CD8-positive, alpha-beta memory T cell (primary cell): Measurements from ENCODE around the gene SEC14L3. TPM values are rescaled to one million over a fixed set of nuclear protein-coding genes. Genes with fewer than 3 reads are reported as not detected.

Source experiments
- CTCF ChIA-PET: fragments of 350-600 bp; sonication (Branson Sonifier 250); formaldehyde crosslinking; loops from one replicate; lab custom pipeline; 2021; ENCODE audit warnings: antibody characterized with exemption; lab: Charles Lee
- POLR2A ChIA-PET: fragments of 350-600 bp; sonication (Branson Sonifier 250); formaldehyde crosslinking; loops from one replicate; lab custom pipeline; 2021; ENCODE audit warnings: antibody characterized with exemption; lab: Charles Lee
- DNase-seq, 5 donors: peaks; one replicate each; pipeline versions ENCODE4 v3.0.0 to v3.0.0-alpha.2; 2020 to 2022; ENCODE audit warnings: mixed read lengths in 1 of 5
- H3K27ac ChIP-seq: one replicate; pipeline ENCODE4 v1.7.0; 2013; ENCODE audit warnings: low read depth, mild to moderate bottlenecking, low read length, moderate library complexity
- H3K27me3 ChIP-seq: 2 replicates; pipeline ENCODE4 v1.7.0; 2013; ENCODE audit warnings: low read length, mild to moderate bottlenecking; ENCODE audit not compliant: insufficient read depth, poor library complexity, severe bottlenecking
- H3K36me3 ChIP-seq: 2 replicates; pipeline ENCODE4 v1.7.0; 2013; ENCODE audit warnings: mild to moderate bottlenecking, low read length, moderate library complexity; ENCODE audit not compliant: insufficient read depth
- H3K4me1 ChIP-seq: 2 replicates; pipeline ENCODE4 v1.7.0; 2013; ENCODE audit warnings: mild to moderate bottlenecking, low read length, moderate library complexity; ENCODE audit not compliant: insufficient read depth
- H3K4me3 ChIP-seq: 2 replicates; pipeline ENCODE4 v1.7.0; 2013; ENCODE audit warnings: mild to moderate bottlenecking, low read length
- H3K9me3 ChIP-seq: 2 replicates; pipeline ENCODE4 v1.7.0; 2013; ENCODE audit warnings: mild to moderate bottlenecking, low read length
- H3K27ac Mint-ChIP-seq, 8 donors: one replicate each; pipeline ENCODE4 v1.8.0; 2020 to 2021; ENCODE audit warnings: mixed read lengths in 8 of 8, mild to moderate bottlenecking in 6 of 8, inconsistent platforms in 3 of 8, moderate library complexity in 3 of 8
- H3K27me3 Mint-ChIP-seq, 2 donors: one replicate each; pipeline ENCODE4 v1.8.0; 2020 to 2021; ENCODE audit warnings: mixed read lengths in 2 of 2, mild to moderate bottlenecking in 1 of 2, moderate library complexity in 1 of 2
- H3K36me3 Mint-ChIP-seq, 3 donors: one replicate each; pipeline ENCODE4 v1.8.0; 2020 to 2021; ENCODE audit warnings: mixed read lengths in 3 of 3, inconsistent platforms in 1 of 3, mild to moderate bottlenecking in 1 of 3
- H3K4me1 Mint-ChIP-seq, 3 donors: one replicate each; pipeline ENCODE4 v1.8.0; 2020 to 2021; ENCODE audit warnings: mixed read lengths in 3 of 3, inconsistent platforms in 1 of 3, mild to moderate bottlenecking in 1 of 3
- H3K4me3 Mint-ChIP-seq, 7 donors: one replicate each; pipeline ENCODE4 v1.8.0; 2020 to 2021; ENCODE audit warnings: mixed read lengths in 7 of 7, mild to moderate bottlenecking in 6 of 7, moderate library complexity in 4 of 7, inconsistent platforms in 2 of 7
- H3K9me3 Mint-ChIP-seq, 5 donors: one replicate each; pipeline ENCODE4 v1.8.0; 2020 to 2022; ENCODE audit warnings: mixed read lengths in 5 of 5, mild to moderate bottlenecking in 3 of 5, moderate library complexity in 2 of 5, inconsistent platforms in 1 of 5
- polyA plus RNA-seq: library from polyadenylated mRNA; unstranded; fragments of 300-500 nt; fragmentation: Illumina TruSeq; gene quantifications from one replicate; pipeline ENCODE4 v1.2.3, GENCODE V29; 2021
- total RNA-seq, 2 experiments: library from RNA; stranded (reverse); gene quantifications; one replicate each; pipeline ENCODE4 v1.2.3, GENCODE V29; 2021

SEC14L3 gene
- total and polyA plus RNA-seq, 3 experiments from 2014 or later = not detected

GRCh38 chr22:30485362-30485988, 13.7 kb upstream of the SEC14L3 start:
- ChIA-PET POLR2A (no interaction called here), CTCF (interaction anchor here (0.6 to 6.4 kb wide), 16 partner anchors 9 to 395 kb away, joined by 3 to 68 read pairs (median 3); partner anchors contain the start of gene RNF215)
- H3K27ac Mint-ChIP-seq = peak overlapping the region in 1 of 8 donors; percentile 7

GRCh38 chr22:30483169-30483568, 11.4 kb upstream of the SEC14L3 start:
- Histone ChIP-seq H3K27me3 (no peaks in the 10 kb centered on the region), H3K4me1 (no peaks in the 10 kb centered on the region), H3K4me3 (no peak overlapping the region), H3K36me3 (no peaks in the 10 kb centered on the region), H3K9me3 (no peaks in the 10 kb centered on the region), H3K27ac (no peak overlapping the region)
- Mint-ChIP-seq H3K4me3 (no peak overlapping the region), H3K4me1 (peaks cover 0 to 3% (median 0%) of the 10 kb centered on the region in 3 donors), H3K36me3 (no peaks in the 10 kb centered on the region), H3K9me3 (no peaks in the 10 kb centered on the region), H3K27me3 (peaks cover 5 to 15% of the 10 kb centered on the region in 2 donors), H3K27ac (peak overlapping the region in 1 of 8 donors; percentile 77)
- ChIA-PET CTCF (interaction anchor here (1.0 to 6.4 kb wide), 2 partner anchors 93 to 195 kb away, joined by 3 to 68 read pairs; partner anchors contain the start of gene RNF215), POLR2A (no interaction called here)
- no peak for DNase-seq

More at GRCh38 chr22:30485362-30485988, 13.7 kb upstream of the SEC14L3 start:
- no peaks in the 10 kb centered on the region for H3K4me1 ChIP-seq
- H3K36me3 Mint-ChIP-seq = no peaks in the 10 kb centered on the region
- H3K27me3 Mint-ChIP-seq = peaks cover 5 to 12% of the 10 kb centered on the region in 2 donors
- no peak overlapping the region for H3K4me3 Mint-ChIP-seq
- peak; percentile 65 to 79 (median 69) for DNase-seq
- no peaks in the 10 kb centered on the region for H3K9me3 Mint-ChIP-seq
- H3K4me1 Mint-ChIP-seq = peaks cover 0 to 3% (median 0%) of the 10 kb centered on the region in 3 donors
- H3K4me3 ChIP-seq = no peak overlapping the region
- no peak overlapping the region for H3K27ac ChIP-seq
- no peaks in the 10 kb centered on the region for H3K36me3 ChIP-seq
- no peaks in the 10 kb centered on the region for H3K9me3 ChIP-seq
- no peaks in the 10 kb centered on the region for H3K27me3 ChIP-seq

- no peaks in the 10 kb centered on the region for H3K27me3 ChIP-seq
- ChIA-PET POLR2A (interaction anchor here (0.5 kb wide), 1 partner anchor 21 kb away, joined by 3 read pairs; no protein-coding TSS in a partner anchor), CTCF (no interaction called here)
- Mint-ChIP-seq H3K4me3 (no peak overlapping the region), H3K36me3 (no peaks in the 10 kb centered on the region), H3K9me3 (no peaks in the 10 kb centered on the region), H3K4me1 (peaks cover 0 to 3% (median 0%) of the 10 kb centered on the region in 3 donors), H3K27ac (no peak overlapping the region), H3K27me3 (peaks cover 3 to 22% of the 10 kb centered on the region in 2 donors)
- no peak overlapping the region for H3K27ac ChIP-seq
- no peaks in the 10 kb centered on the region for H3K4me1 ChIP-seq
- no peaks in the 10 kb centered on the region for H3K9me3 ChIP-seq
- H3K36me3 ChIP-seq = no peaks in the 10 kb centered on the region
- H3K4me3 ChIP-seq = no peak overlapping the region
- DNase-seq = no peak
Observed at GRCh38 chr22:30481711-30482110, 9.9 kb upstream of the SEC14L3 start.

- Histone ChIP-seq H3K9me3 (no peaks in the 10 kb centered on the region), H3K27me3 (no peaks in the 10 kb centered on the region), H3K36me3 (no peaks in the 10 kb centered on the region), H3K27ac (no peak overlapping the region), H3K4me3 (no peak overlapping the region), H3K4me1 (no peaks in the 10 kb centered on the region)
- ChIA-PET CTCF (interaction anchor here (1.8 kb wide), 1 partner anchor 89 kb away, joined by 5 read pairs; no protein-coding TSS in a partner anchor), POLR2A (no interaction called here)
- Mint-ChIP-seq H3K4me1 (peaks cover 2 to 3% (median 2%) of the 10 kb centered on the region in 3 donors), H3K9me3 (no peaks in the 10 kb centered on the region), H3K4me3 (no peak overlapping the region), H3K27ac (peak overlapping the region in 1 of 8 donors; percentile 18), H3K36me3 (no peaks in the 10 kb centered on the region), H3K27me3 (peaks cover 5 to 29% of the 10 kb centered on the region in 2 donors)
- DNase-seq = no peak
Observed at GRCh38 chr22:30479981-30480380, 8.2 kb upstream of the SEC14L3 start.

GRCh38 chr22:30474683-30475424, 3.0 kb upstream of the SEC14L3 start:
- DNase-seq = peak in 3 of 5 donors; percentile 37 to 57 (median 47)
- peaks cover 15 to 44% of the 10 kb centered on the region in 2 donors for H3K27me3 Mint-ChIP-seq
- Histone ChIP-seq H3K27me3 (no peaks in the 10 kb centered on the region), H3K9me3 (no peaks in the 10 kb centered on the region), H3K4me1 (no peaks in the 10 kb centered on the region), H3K27ac (no peak overlapping the region), H3K4me3 (no peak overlapping the region), H3K36me3 (no peaks in the 10 kb centered on the region)
- H3K27ac Mint-ChIP-seq = peak overlapping the region in 5 of 8 donors; percentile 14 to 73 (median 50)
- no peaks in the 10 kb centered on the region for H3K9me3 Mint-ChIP-seq
- ChIA-PET CTCF (interaction anchor here (1.0 to 1.1 kb wide), 2 partner anchors 10 to 85 kb away, joined by 3 to 5 read pairs; no protein-coding TSS in a partner anchor), POLR2A (interaction anchor here (0.6 kb wide), 1 partner anchor 289 kb away, joined by 5 read pairs; no protein-coding TSS in a partner anchor)
- H3K4me1 Mint-ChIP-seq = peaks cover 9 to 11% (median 11%) of the 10 kb centered on the region in 3 donors
- no peak overlapping the region for H3K4me3 Mint-ChIP-seq
- H3K36me3 Mint-ChIP-seq = no peaks in the 10 kb centered on the region

GRCh38 chr22:30474121-30474520, 2.3 kb upstream of the SEC14L3 start:
- Mint-ChIP-seq H3K36me3 (no peaks in the 10 kb centered on the region), H3K9me3 (no peaks in the 10 kb centered on the region), H3K27me3 (peaks cover 17 to 44% of the 10 kb centered on the region in 2 donors), H3K27ac (peak overlapping the region in 1 of 8 donors; percentile 61), H3K4me1 (peaks cover 9 to 11% (median 11%) of the 10 kb centered on the region in 3 donors), H3K4me3 (no peak overlapping the region)
- ChIA-PET POLR2A (no interaction called here), CTCF (no interaction called here)
- no peaks in the 10 kb centered on the region for H3K4me1 ChIP-seq
- H3K9me3 ChIP-seq = no peaks in the 10 kb centered on the region
- H3K4me3 ChIP-seq = no peak overlapping the region
- no peak overlapping the region for H3K27ac ChIP-seq
- no peaks in the 10 kb centered on the region for H3K36me3 ChIP-seq
- no peak for DNase-seq
- H3K27me3 ChIP-seq = no peaks in the 10 kb centered on the region

- H3K36me3 Mint-ChIP-seq = no peaks in the 10 kb centered on the region
- no peaks in the 10 kb centered on the region for H3K4me1 ChIP-seq
- no peak overlapping the region for H3K4me3 ChIP-seq
- ChIA-PET CTCF (interaction anchor here (1.2 to 1.4 kb wide), 2 partner anchors 11 to 47 kb away, joined by 3 to 4 read pairs; no protein-coding TSS in a partner anchor), POLR2A (no interaction called here)
- H3K4me1 Mint-ChIP-seq = peaks cover 9 to 11% (median 11%) of the 10 kb centered on the region in 3 donors
- H3K27ac Mint-ChIP-seq = peak overlapping the region in 5 of 8 donors; percentile 3 to 92 (median 81)
- no peaks in the 10 kb centered on the region for H3K27me3 ChIP-seq
- H3K27me3 Mint-ChIP-seq = peaks cover 21 to 48% of the 10 kb centered on the region in 2 donors
- DNase-seq = no peak
- no peak overlapping the region for H3K27ac ChIP-seq
- no peaks in the 10 kb centered on the region for H3K36me3 ChIP-seq
- H3K9me3 Mint-ChIP-seq = no peaks in the 10 kb centered on the region
- H3K4me3 Mint-ChIP-seq = no peak overlapping the region
- H3K9me3 ChIP-seq = no peaks in the 10 kb centered on the region
Observed at GRCh38 chr22:30472994-30473720, 1.3 kb upstream of the SEC14L3 start.
